Upper lobe of left lung (tissue), 4 donors: ENCODE data around the gene CDH12.
"Not testable (repeated sequence)": the region's sequence is repeated elsewhere in the genome, so short reads cannot be mapped to it uniquely, and the experiment has no call there.

Source experiments
- CTCF ChIP-seq, 6 experiments: fragments of 450-650 bp in 4 of 6; fragments of 200-600 bp in 2 of 6; sonication (generic) in 2 of 6; IDR thresholded peaks; one replicate each; pipeline ENCODE4 v1.5.1; 2016 to 2019; ENCODE audit warnings: antibody characterized with exemption in 6 of 6
- EP300 ChIP-seq, 4 donors: sonication (generic); formaldehyde crosslinking; IDR thresholded peaks; one replicate each; pipeline ENCODE4 v1.5.1; 2017; ENCODE audit warnings: antibody characterized with exemption in 4 of 4, control low read depth in 2 of 4
- POLR2AphosphoS5 ChIP-seq, 2 donors: sonication (generic); formaldehyde crosslinking; IDR thresholded peaks; one replicate each; pipeline ENCODE4 v1.5.1; 2017; ENCODE audit warnings: antibody characterized with exemption in 2 of 2

DNA sequence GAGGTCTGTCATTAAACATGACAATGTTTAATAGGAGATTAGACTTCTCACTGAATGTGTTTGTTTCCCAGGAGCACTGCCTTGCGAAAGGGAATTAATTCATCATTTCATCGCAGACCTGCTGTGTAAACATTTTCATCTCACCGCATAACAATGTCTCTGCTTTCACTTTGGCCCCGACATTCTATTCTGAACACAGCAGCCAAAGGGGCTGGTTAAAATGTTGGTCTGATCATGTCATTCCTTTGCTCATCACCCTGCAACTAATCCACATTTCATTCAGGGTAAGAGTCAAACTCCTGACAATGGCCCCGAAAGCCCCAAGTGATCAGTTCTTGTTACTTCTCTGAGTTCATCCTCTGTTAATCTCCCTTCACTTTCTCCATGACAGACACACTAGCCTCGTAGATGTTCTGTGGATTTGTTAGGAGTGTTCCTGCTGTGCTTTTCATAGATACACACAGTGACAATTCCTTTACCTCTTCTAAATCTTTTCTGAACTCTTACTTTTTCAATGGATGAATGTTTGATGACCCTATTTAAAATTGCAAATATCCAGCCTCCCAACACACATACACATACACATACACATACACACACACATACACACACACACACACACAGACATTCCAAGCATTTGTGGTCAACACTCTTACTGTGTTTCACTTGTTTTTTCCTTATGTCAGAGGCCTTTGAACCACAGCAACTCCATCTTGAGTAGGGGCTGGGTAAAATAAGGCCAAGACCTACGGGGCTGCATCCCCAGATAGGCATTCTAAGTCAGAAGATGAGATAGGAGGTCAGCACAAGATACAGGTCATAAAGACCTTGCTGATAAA is 688.0 kb downstream of the CDH12 start:
- TF ChIP-seq CTCF, EP300, POLR2AphosphoS5 (IDR thresholded peaks at IDR 0.05): not testable (repeated sequence)
